Natural killer cell (primary cell): ENCODE results near the gene THSD8. TPM values are rescaled to one million over a fixed set of nuclear protein-coding genes. Genes with fewer than 3 reads are reported as not detected.
A peak's percentile ranks its signal among the peaks of the same experiment; 100 is the strongest.

ENCODE experiments used
- ATAC-seq, 3 donors: fragments of 150-1000 bp in 2 of 3; fragments of 200-7000 bp in 1 of 3; cut with Tn5 transposase; 1 replicate in 1 of 3; 2 replicates in 2 of 3; pipeline ENCODE4 v1.10.0; 2021; ENCODE audit warnings: mild to moderate bottlenecking in 2 of 3, moderate library complexity in 2 of 3
- DNase-seq, 2 donors: peaks; one replicate each; pipeline versions ENCODE4 v3.0.0 to v3.0.0-alpha.2; 2013 to 2021; ENCODE audit warnings: mixed read lengths in 1 of 2
- H3K27ac ChIP-seq: one replicate; pipeline ENCODE4 v1.5.1; 2013; ENCODE audit warnings: mild to moderate bottlenecking, low read length
- H3K27me3 ChIP-seq: one replicate; pipeline ENCODE4 v1.6.1; 2013; ENCODE audit warnings: low read length; ENCODE audit not compliant: control insufficient read depth, insufficient read depth
- H3K36me3 ChIP-seq: one replicate; pipeline ENCODE4 v1.6.1; 2013; ENCODE audit warnings: low read length; ENCODE audit not compliant: control insufficient read depth, insufficient read depth
- H3K4me1 ChIP-seq: one replicate; pipeline ENCODE4 v1.6.1; 2013; ENCODE audit warnings: low read length; ENCODE audit not compliant: control insufficient read depth, insufficient read depth
- H3K4me3 ChIP-seq: one replicate; pipeline ENCODE4 v1.5.1; 2013; ENCODE audit warnings: low read length
- H3K9me3 ChIP-seq: one replicate; pipeline ENCODE4 v1.6.1; 2013; ENCODE audit warnings: low read length; ENCODE audit not compliant: control insufficient read depth, insufficient read depth
- H3K27ac Mint-ChIP-seq, 2 donors: one replicate each; pipeline ENCODE4 v1.8.0; 2022; ENCODE audit warnings: mild to moderate bottlenecking in 2 of 2, mixed read lengths in 2 of 2, moderate library complexity in 1 of 2
- H3K27me3 Mint-ChIP-seq, 2 donors: one replicate each; pipeline ENCODE4 v1.8.0; 2022; ENCODE audit warnings: low read depth in 2 of 2, mixed read lengths in 2 of 2
- H3K36me3 Mint-ChIP-seq: one replicate; pipeline ENCODE4 v1.8.0; 2022; ENCODE audit warnings: mixed read lengths
- H3K4me1 Mint-ChIP-seq, 2 donors: one replicate each; pipeline ENCODE4 v1.8.0; 2022; ENCODE audit warnings: mixed read lengths in 2 of 2
- H3K4me3 Mint-ChIP-seq: one replicate; pipeline ENCODE4 v1.8.0; 2022; ENCODE audit warnings: mild to moderate bottlenecking, moderate library complexity, mixed read lengths
- H3K9me3 Mint-ChIP-seq, 2 donors: one replicate each; pipeline ENCODE4 v1.8.0; 2022; ENCODE audit warnings: mixed read lengths in 2 of 2
- CTCF ChIP-seq: fragments of 200-600 bp; IDR thresholded peaks from one replicate; pipeline ENCODE4 v1.8.0; 2022; ENCODE audit warnings: antibody characterized with exemption
- WGBS: methylation state at CpG from one replicate; pipeline ENCODE4 v1.1.7; 2013; ENCODE audit warnings: missing lambda C conversion rate; ENCODE audit not compliant: insufficient coverage; 5-methylcytosine and 5-hydroxymethylcytosine counted together
- intact Hi-C: fragments of 100-400 bp; cut with micrococcal nuclease; formaldehyde crosslinking; loops from one replicate; pipeline ENCODE4 v1.14.2; 2022
- total RNA-seq, 4 donors: library from RNA; stranded (reverse); fragments of 120-200 nt in 1 of 4; gene quantifications; one replicate each; pipeline versions ENCODE4 v1.2.3 to v1.2.4, GENCODE V29; 2013 to 2022

THSD8 gene
- total RNA-seq, 3 donors from 2014 or later (not counting 1 experiment from before 2014, with no cell fraction given), result 1.7 to 2.8 (median 2.2) TPM

DNA sequence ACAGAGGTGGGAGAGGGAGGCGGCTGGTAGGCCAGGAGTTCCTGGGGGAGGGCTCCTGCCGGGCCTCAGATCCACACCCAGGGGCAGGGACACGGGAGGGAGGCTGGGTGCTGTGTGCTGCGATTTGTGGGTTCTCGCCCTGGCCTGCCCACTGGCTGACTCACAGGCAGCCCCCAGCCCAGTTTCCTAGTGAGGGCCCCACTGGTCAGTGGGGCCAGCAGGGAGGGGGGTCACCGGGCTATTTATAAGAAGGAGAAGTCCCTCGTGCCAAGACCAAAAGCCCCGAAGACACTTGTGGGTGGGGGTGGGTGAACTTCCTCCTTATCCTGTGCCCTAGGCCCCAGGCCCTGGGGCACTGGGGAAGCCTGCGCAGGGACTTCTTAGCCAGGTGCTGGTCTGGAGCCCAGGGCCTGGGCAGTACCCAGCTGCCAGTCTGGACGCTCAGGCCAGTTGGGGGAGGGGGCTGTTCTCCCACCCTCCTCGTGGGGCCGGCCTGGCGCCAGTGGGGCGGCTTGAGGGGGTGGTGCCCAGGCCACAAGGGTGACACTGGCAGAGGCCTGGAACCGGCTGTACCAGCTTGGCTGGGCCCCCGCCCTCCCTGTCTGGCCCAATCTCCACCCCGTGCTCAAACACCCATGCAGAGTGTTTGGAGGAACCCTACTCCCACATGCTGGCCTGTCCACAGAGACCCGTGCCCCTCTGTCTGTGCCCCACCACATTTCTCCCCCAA is 15.6 kb upstream of the THSD8 start:
- H3K4me3 ChIP-seq, result no peak overlapping the region
- peak in 1 of 2 donors; percentile 52 for DNase-seq
- Mint-ChIP-seq H3K36me3 (no peaks in the 10 kb centered on the region), H3K27me3 (no peaks in the 10 kb centered on the region), H3K9me3 (no peaks in the 10 kb centered on the region), H3K4me3 (no peak overlapping the region), H3K4me1 (peaks cover 22 to 33% of the 10 kb centered on the region in 2 donors), H3K27ac (no peak overlapping the region)
- ATAC-seq, result no peak
- peaks cover 81% of the 10 kb centered on the region for H3K4me1 ChIP-seq
- no peaks in the 10 kb centered on the region for H3K9me3 ChIP-seq
- H3K27me3 ChIP-seq, result no peaks in the 10 kb centered on the region
- H3K27ac ChIP-seq, result peak overlapping the region; percentile 98
- intact Hi-C loops, result loop anchor here (5.0 to 10.0 kb wide), 2 partner anchors 258 to 316 kb away; partner anchors contain the start of gene LYL1
- H3K36me3 ChIP-seq, result no peaks in the 10 kb centered on the region
- 30% methylated on average over 17 of the region's 18 CpGs for whole genome bisulfite sequencing
- no peak for TF ChIP-seq CTCF

GRCh38 chr19:12786952-12787351 is 14.9 kb upstream of the THSD8 start:
- H3K27me3 Mint-ChIP-seq, result no peaks in the 10 kb centered on the region
- H3K36me3 ChIP-seq, result no peaks in the 10 kb centered on the region
- no peaks in the 10 kb centered on the region for H3K27me3 ChIP-seq
- TF ChIP-seq CTCF, result no peak
- DNase-seq (peak in 1 of 2 donors; percentile 9), ATAC-seq (no peak)
- peaks cover 21 to 30% of the 10 kb centered on the region in 2 donors for H3K4me1 Mint-ChIP-seq
- H3K27ac Mint-ChIP-seq, result no peak overlapping the region
- H3K36me3 Mint-ChIP-seq, result no peaks in the 10 kb centered on the region
- peak overlapping the region; percentile 98 for H3K27ac ChIP-seq
- intact Hi-C loops, result loop anchor here (5.0 to 10.0 kb wide), 2 partner anchors 258 to 315 kb away; partner anchors contain the start of gene LYL1
- no peak overlapping the region for H3K4me3 ChIP-seq
- no peaks in the 10 kb centered on the region for H3K9me3 ChIP-seq
- no peak overlapping the region for H3K4me3 Mint-ChIP-seq
- WGBS, result 100% methylated on average over 3 of the region's 3 CpGs
- H3K9me3 Mint-ChIP-seq, result no peaks in the 10 kb centered on the region
- peaks cover 75% of the 10 kb centered on the region for H3K4me1 ChIP-seq

GRCh38 chr19:12787458-12787857 is 14.4 kb upstream of the THSD8 start:
- no peaks in the 10 kb centered on the region for H3K9me3 Mint-ChIP-seq
- ATAC-seq, result no peak

More at GRCh38 chr19:12787458-12787857, 14.4 kb upstream of the THSD8 start:
- intact Hi-C loops, result loop anchor here (5.0 to 10.0 kb wide), 2 partner anchors 257 to 315 kb away; partner anchors contain the start of gene LYL1
- peaks cover 19 to 26% of the 10 kb centered on the region in 2 donors for H3K4me1 Mint-ChIP-seq
- TF ChIP-seq CTCF, result no peak
- H3K9me3 ChIP-seq, result no peaks in the 10 kb centered on the region
- H3K27me3 Mint-ChIP-seq, result no peaks in the 10 kb centered on the region
- no peak for DNase-seq
- no peak overlapping the region for H3K4me3 ChIP-seq
- 81% methylated on average over 7 of the region's 10 CpGs for WGBS
- no peak overlapping the region for H3K27ac ChIP-seq
- peaks cover 71% of the 10 kb centered on the region for H3K4me1 ChIP-seq
- H3K36me3 ChIP-seq, result no peaks in the 10 kb centered on the region
- no peak overlapping the region for H3K27ac Mint-ChIP-seq
- no peaks in the 10 kb centered on the region for H3K36me3 Mint-ChIP-seq
- H3K27me3 ChIP-seq, result no peaks in the 10 kb centered on the region
- H3K4me3 Mint-ChIP-seq, result no peak overlapping the region
